HepG2 (cell line): ENCODE data around the gene SLC25A22. TPM values are rescaled to one million over a fixed set of nuclear protein-coding genes. Genes with fewer than 3 reads are reported as not detected.

Experiments used
- ARID2 ChIP-seq: sonication (generic); formaldehyde crosslinking; IDR thresholded peaks from 2 replicates; pipeline ENCODE4 v1.8.1; 2022; ENCODE audit warnings: mild to moderate bottlenecking, missing genetic modification reagents, borderline replicate concordance
- ELK4 ChIP-seq: sonication (generic); formaldehyde crosslinking; IDR thresholded peaks from 2 replicates; pipeline ENCODE4 v1.9.0; 2021; ENCODE audit warnings: missing genetic modification reagents, borderline replicate concordance
- HNF1A ChIP-seq, 2 experiments: sonication (generic) in 1 of 2; formaldehyde crosslinking in 1 of 2; IDR thresholded peaks; 2 replicates each; pipeline versions ENCODE4 v1.4.0 to v1.6.1; 2016 to 2020; ENCODE audit warnings: borderline replicate concordance in 1 of 2, low read depth in 1 of 2, mild to moderate bottlenecking in 1 of 2, missing genetic modification reagents in 1 of 2
- NR1H2 ChIP-seq: sonication (generic); formaldehyde crosslinking; IDR thresholded peaks from 2 replicates; pipeline ENCODE4 v1.8.1; 2022; ENCODE audit warnings: low read depth, missing genetic modification reagents, borderline replicate concordance
- POLR2G ChIP-seq: fragments of 200-400 bp; formaldehyde crosslinking; IDR thresholded peaks from 2 replicates; pipeline ENCODE4 v1.6.1; 2018; ENCODE audit warnings: mild to moderate bottlenecking, low read depth, low read length, moderate library complexity
- ZFY ChIP-seq: sonication (generic); formaldehyde crosslinking; IDR thresholded peaks from 2 replicates; pipeline ENCODE4 v1.4.0; 2020; ENCODE audit warnings: missing genetic modification reagents
- ZNF263 ChIP-seq: sonication (generic); formaldehyde crosslinking; IDR thresholded peaks from 2 replicates; pipeline ENCODE4 v1.4.0; 2020; ENCODE audit warnings: missing genetic modification reagents
- ZNF460 ChIP-seq: sonication (generic); formaldehyde crosslinking; IDR thresholded peaks from 2 replicates; pipeline ENCODE4 v1.5.1; 2020; ENCODE audit warnings: missing genetic modification reagents, mild to moderate bottlenecking, borderline replicate concordance
- ZNF746 ChIP-seq: sonication (generic); formaldehyde crosslinking; IDR thresholded peaks from 2 replicates; pipeline ENCODE4 v1.8.0; 2022; ENCODE audit warnings: mild to moderate bottlenecking, missing genetic modification reagents
- polyA plus RNA-seq, 8 experiments: library from polyadenylated mRNA; depleted of rRNA in 3 of 8; stranded (reverse) in 7 of 8; unstranded in 1 of 8; fragments of >200 nt; fragmentation: Illumina TruSeq in 4 of 8; extraction: Trizol in 4 of 8; gene quantifications; 2 replicates each; pipeline versions ENCODE4 v1.2.1 to v1.2.3, GENCODE V29; 2011 to 2016; ENCODE audit warnings: low read depth in 4 of 8, missing spikeins in 1 of 8, mixed read lengths in 1 of 8; ENCODE audit not compliant: insufficient read depth in 1 of 8
- total RNA-seq, 5 experiments: library from RNA; depleted of rRNA; stranded (reverse); fragments of >200 nt; fragmentation: Illumina TruSeq; extraction: Trizol; gene quantifications; 2 replicates each; pipeline ENCODE4 v1.2.3, GENCODE V29; 2016; ENCODE audit warnings: low read depth in 1 of 5
- TF ChIP-seq, protein P1 (sequence below): sonication (generic); formaldehyde crosslinking; IDR thresholded peaks from 2 replicates; pipeline ENCODE4 v1.4.0; 2020; ENCODE audit warnings: missing genetic modification reagents, borderline replicate concordance
- TF ChIP-seq, protein P2 (sequence below): sonication (generic); formaldehyde crosslinking; IDR thresholded peaks from 2 replicates; pipeline ENCODE4 v1.8.1; 2023; ENCODE audit warnings: missing genetic modification reagents, mild to moderate bottlenecking, borderline replicate concordance
- TF ChIP-seq, protein P3 (sequence below): sonication (generic); formaldehyde crosslinking; IDR thresholded peaks from 2 replicates; pipeline ENCODE4 v1.4.0; 2020; ENCODE audit warnings: missing genetic modification reagents
- TF ChIP-seq, protein P4 (sequence below): sonication (generic); formaldehyde crosslinking; IDR thresholded peaks from 2 replicates; pipeline ENCODE4 v1.5.0; 2020; ENCODE audit warnings: mild to moderate bottlenecking, missing genetic modification reagents

Gene SLC25A22
- total and polyA plus RNA-seq, 2 of the 13 experiments (the other 11 are each of a cell fraction or from before 2014, with no cell fraction given): 12.4 to 19.2 TPM

GRCh38 chr11:808427-809286, 10.6 kb upstream of the SLC25A22 start (continued):
- TF ChIP-seq, protein P1, sequence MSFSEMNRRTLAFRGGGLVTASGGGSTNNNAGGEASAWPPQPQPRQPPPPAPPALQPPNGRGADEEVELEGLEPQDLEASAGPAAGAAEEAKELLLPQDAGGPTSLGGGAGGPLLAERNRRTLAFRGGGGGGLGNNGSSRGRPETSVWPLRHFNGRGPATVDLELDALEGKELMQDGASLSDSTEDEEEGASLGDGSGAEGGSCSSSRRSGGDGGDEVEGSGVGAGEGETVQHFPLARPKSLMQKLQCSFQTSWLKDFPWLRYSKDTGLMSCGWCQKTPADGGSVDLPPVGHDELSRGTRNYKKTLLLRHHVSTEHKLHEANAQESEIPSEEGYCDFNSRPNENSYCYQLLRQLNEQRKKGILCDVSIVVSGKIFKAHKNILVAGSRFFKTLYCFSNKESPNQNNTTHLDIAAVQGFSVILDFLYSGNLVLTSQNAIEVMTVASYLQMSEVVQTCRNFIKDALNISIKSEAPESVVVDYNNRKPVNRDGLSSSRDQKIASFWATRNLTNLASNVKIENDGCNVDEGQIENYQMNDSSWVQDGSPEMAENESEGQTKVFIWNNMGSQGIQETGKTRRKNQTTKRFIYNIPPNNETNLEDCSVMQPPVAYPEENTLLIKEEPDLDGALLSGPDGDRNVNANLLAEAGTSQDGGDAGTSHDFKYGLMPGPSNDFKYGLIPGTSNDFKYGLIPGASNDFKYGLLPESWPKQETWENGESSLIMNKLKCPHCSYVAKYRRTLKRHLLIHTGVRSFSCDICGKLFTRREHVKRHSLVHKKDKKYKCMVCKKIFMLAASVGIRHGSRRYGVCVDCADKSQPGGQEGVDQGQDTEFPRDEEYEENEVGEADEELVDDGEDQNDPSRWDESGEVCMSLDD: 0 out of 2 replicates have a peak, but pooled peaks have one; percentile 12
- TF ChIP-seq ELK4 (CRISPR knock-in tag) (no peak), ZNF263 (CRISPR knock-in tag) (0 out of 2 replicates have a peak, but pooled peaks have one; percentile 38), ARID2 (CRISPR knock-in tag) (peak; percentile 80; the same call in 1 of the 2 replicates), POLR2G (peak; percentile 19; the same call in 1 of the 2 replicates), HNF1A (IDR thresholded peaks at IDR 0.05; ENCODE audit: low read depth) (no peak), HNF1A (CRISPR knock-in tag; IDR thresholded peaks at IDR 0.05; ENCODE audit: borderline replicate concordance) (no peak), ZNF746 (0 out of 2 replicates have a peak, but pooled peaks have one; percentile 19), NR1H2 (CRISPR knock-in tag) (no peak), ZFY (CRISPR knock-in tag) (no peak), ZNF460 (CRISPR knock-in tag) (peak; percentile 17; the same call in 1 of the 2 replicates)
- TF ChIP-seq, protein P2, sequence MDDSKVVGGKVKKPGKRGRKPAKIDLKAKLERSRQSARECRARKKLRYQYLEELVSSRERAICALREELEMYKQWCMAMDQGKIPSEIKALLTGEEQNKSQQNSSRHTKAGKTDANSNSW (CRISPR knock-in tag): peak; percentile 3; the same call in 1 of the 2 replicates
- TF ChIP-seq, protein P3, sequence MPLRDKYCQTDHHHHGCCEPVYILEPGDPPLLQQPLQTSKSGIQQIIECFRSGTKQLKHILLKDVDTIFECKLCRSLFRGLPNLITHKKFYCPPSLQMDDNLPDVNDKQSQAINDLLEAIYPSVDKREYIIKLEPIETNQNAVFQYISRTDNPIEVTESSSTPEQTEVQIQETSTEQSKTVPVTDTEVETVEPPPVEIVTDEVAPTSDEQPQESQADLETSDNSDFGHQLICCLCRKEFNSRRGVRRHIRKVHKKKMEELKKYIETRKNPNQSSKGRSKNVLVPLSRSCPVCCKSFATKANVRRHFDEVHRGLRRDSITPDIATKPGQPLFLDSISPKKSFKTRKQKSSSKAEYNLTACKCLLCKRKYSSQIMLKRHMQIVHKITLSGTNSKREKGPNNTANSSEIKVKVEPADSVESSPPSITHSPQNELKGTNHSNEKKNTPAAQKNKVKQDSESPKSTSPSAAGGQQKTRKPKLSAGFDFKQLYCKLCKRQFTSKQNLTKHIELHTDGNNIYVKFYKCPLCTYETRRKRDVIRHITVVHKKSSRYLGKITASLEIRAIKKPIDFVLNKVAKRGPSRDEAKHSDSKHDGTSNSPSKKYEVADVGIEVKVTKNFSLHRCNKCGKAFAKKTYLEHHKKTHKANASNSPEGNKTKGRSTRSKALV (CRISPR knock-in tag): peak; percentile 75; the same call in 1 of the 2 replicates
- TF ChIP-seq, protein P4, sequence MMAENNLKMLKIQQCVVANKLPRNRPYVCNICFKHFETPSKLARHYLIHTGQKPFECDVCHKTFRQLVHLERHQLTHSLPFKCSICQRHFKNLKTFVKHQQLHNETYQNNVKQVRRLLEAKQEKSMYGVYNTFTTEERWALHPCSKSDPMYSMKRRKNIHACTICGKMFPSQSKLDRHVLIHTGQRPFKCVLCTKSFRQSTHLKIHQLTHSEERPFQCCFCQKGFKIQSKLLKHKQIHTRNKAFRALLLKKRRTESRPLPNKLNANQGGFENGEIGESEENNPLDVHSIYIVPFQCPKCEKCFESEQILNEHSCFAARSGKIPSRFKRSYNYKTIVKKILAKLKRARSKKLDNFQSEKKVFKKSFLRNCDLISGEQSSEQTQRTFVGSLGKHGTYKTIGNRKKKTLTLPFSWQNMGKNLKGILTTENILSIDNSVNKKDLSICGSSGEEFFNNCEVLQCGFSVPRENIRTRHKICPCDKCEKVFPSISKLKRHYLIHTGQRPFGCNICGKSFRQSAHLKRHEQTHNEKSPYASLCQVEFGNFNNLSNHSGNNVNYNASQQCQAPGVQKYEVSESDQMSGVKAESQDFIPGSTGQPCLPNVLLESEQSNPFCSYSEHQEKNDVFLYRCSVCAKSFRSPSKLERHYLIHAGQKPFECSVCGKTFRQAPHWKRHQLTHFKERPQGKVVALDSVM (CRISPR knock-in tag): peak; percentile 98
